IMR-90 (cell line): ENCODE measurements around the gene WWC2. TPM values are rescaled to one million over a fixed set of nuclear protein-coding genes. Genes with fewer than 3 reads are reported as not detected.

Source experiments
- ATAC-seq: fragments of 200-7000 bp; cut with Tn5 transposase; 2 replicates; pipeline ENCODE4 v1.9.1; 2020; ENCODE audit warnings: low read depth, mild to moderate bottlenecking, moderate library complexity
- BruUV-seq: library from RNA; stranded (reverse); fragments of 400-500 nt; replicated peaks from 2 replicates; lab custom pipeline; 2021; lab: Mats Ljungman, UMichigan
- CTCF ChIA-PET: fragments of 300-600 bp; formaldehyde crosslinking; extraction: SDS; loops from one replicate; lab custom pipeline; 2021; ENCODE audit warnings: antibody characterized with exemption; lab: Yijun Ruan, JAX
- POLR2A ChIA-PET: fragments of 300-600 bp; sonication (Branson Sonifier 250); formaldehyde crosslinking; loops from one replicate; lab custom pipeline; 2022; ENCODE audit warnings: antibody characterized with exemption; ENCODE audit not compliant: unreplicated experiment; lab: Charles Lee
- DNase-seq: peaks from one replicate; pipeline ENCODE4 v3.0.0; 2013
- H2AFZ ChIP-seq: replicated peaks from 2 replicates; pipeline ENCODE3; 2013; ENCODE audit warnings: low read length, mild to moderate bottlenecking; ENCODE audit not compliant: poor library complexity
- H2AK5ac ChIP-seq: 2 replicates; pipeline ENCODE4 v1.6.1; 2013; ENCODE audit warnings: low read depth, low read length, inconsistent platforms
- H2AK9ac ChIP-seq: replicated peaks from 2 replicates; pipeline ENCODE3; 2013; ENCODE audit warnings: mild to moderate bottlenecking, low read depth, low read length, moderate library complexity; ENCODE audit not compliant: poor library complexity
- H2BK120ac ChIP-seq: 2 replicates; pipeline ENCODE4 v1.6.1; 2013; ENCODE audit warnings: low read depth, low read length, inconsistent platforms
- H2BK15ac ChIP-seq: 3 replicates; pipeline ENCODE4 v1.6.1; 2013; ENCODE audit warnings: low read depth, low read length, inconsistent platforms
- H2BK20ac ChIP-seq: 2 replicates; pipeline ENCODE4 v1.6.1; 2013; ENCODE audit warnings: low read depth, mild to moderate bottlenecking, inconsistent platforms, low read length, moderate library complexity
- H2BK5ac ChIP-seq: 2 replicates; pipeline ENCODE4 v1.6.1; 2013; ENCODE audit warnings: mild to moderate bottlenecking, low read depth, low read length, inconsistent platforms; ENCODE audit not compliant: poor library complexity, severe bottlenecking
- H3K14ac ChIP-seq: replicated peaks from 2 replicates; pipeline ENCODE4 v1.6.1; 2013; ENCODE audit warnings: low read depth, low read length, inconsistent platforms
- H3K18ac ChIP-seq: 2 replicates; pipeline ENCODE4 v1.6.1; 2013; ENCODE audit warnings: low read depth, low read length, control low read depth
- H3K23ac ChIP-seq: 2 replicates; pipeline ENCODE4 v1.6.1; 2013; ENCODE audit warnings: low read depth, low read length, inconsistent platforms
- H3K27ac ChIP-seq: 2 replicates; pipeline ENCODE4 v1.5.1; 2013; ENCODE audit warnings: mild to moderate bottlenecking, control low read depth, low read length; ENCODE audit not compliant: insufficient read depth
- H3K27me3 ChIP-seq: 2 replicates; pipeline ENCODE4 v1.6.1; 2013; ENCODE audit warnings: low read length; ENCODE audit not compliant: control insufficient read depth, insufficient read depth
- H3K36me3 ChIP-seq: 2 replicates; pipeline ENCODE4 v1.6.1; 2013; ENCODE audit warnings: low read length, mixed read lengths; ENCODE audit not compliant: control insufficient read depth, insufficient read depth
- H3K4ac ChIP-seq: 2 replicates; pipeline ENCODE4 v1.6.1; 2013; ENCODE audit warnings: low read depth, low read length, inconsistent platforms
- H3K4me1 ChIP-seq: 2 replicates; pipeline ENCODE4 v1.6.1; 2013; ENCODE audit warnings: low read length, mixed read lengths; ENCODE audit not compliant: control insufficient read depth, insufficient read depth
- H3K4me2 ChIP-seq: 2 replicates; pipeline ENCODE4 v1.6.1; 2013; ENCODE audit warnings: low read depth, mild to moderate bottlenecking, control low read depth, low read length, moderate library complexity
- H3K4me3 ChIP-seq: 2 replicates; pipeline ENCODE4 v1.5.1; 2013; ENCODE audit warnings: low read depth, mild to moderate bottlenecking, control low read depth, low read length, moderate library complexity; ENCODE audit not compliant: insufficient read depth
- H3K56ac ChIP-seq: 2 replicates; pipeline ENCODE4 v1.6.1; 2013; ENCODE audit warnings: low read length, inconsistent platforms; ENCODE audit not compliant: insufficient read depth; ENCODE audit errors: extremely low read depth
- H3K79me1 ChIP-seq, 2 experiments: 2 replicates each; pipeline ENCODE4 v1.6.1; 2013; ENCODE audit warnings: low read length in 2 of 2, inconsistent platforms in 1 of 2, low read depth in 1 of 2
- H3K9ac ChIP-seq: 2 replicates; pipeline ENCODE4 v1.6.1; 2013; ENCODE audit warnings: low read depth, low read length, control low read depth
- H3K9me1 ChIP-seq: 2 replicates; pipeline ENCODE4 v1.6.1; 2013; ENCODE audit warnings: low read length, inconsistent platforms; ENCODE audit not compliant: insufficient read depth
- H3K9me3 ChIP-seq: 2 replicates; pipeline ENCODE4 v1.6.1; 2013; ENCODE audit warnings: low read length; ENCODE audit not compliant: control insufficient read depth, insufficient read depth
- H4K20me1 ChIP-seq: 2 replicates; pipeline ENCODE4 v1.6.1; 2013; ENCODE audit warnings: low read length, inconsistent platforms; ENCODE audit not compliant: insufficient read depth
- H4K5ac ChIP-seq: 2 replicates; pipeline ENCODE4 v1.6.1; 2013; ENCODE audit warnings: mild to moderate bottlenecking, low read depth, low read length, control low read depth
- H4K8ac ChIP-seq, 2 experiments: 2 replicates each; pipeline ENCODE4 v1.6.1; 2013; ENCODE audit warnings: low read depth in 2 of 2, low read length in 2 of 2, control low read depth in 1 of 2, inconsistent platforms in 1 of 2
- H4K91ac ChIP-seq: 2 replicates; pipeline ENCODE4 v1.6.1; 2013; ENCODE audit warnings: low read depth, low read length, inconsistent platforms; ENCODE audit not compliant: insufficient read depth
- CEBPB ChIP-seq: IDR thresholded peaks from 2 replicates; pipeline ENCODE4 v1.6.1; 2012; ENCODE audit warnings: low read depth, low read length, improper control_type of control experiment
- CHD1 ChIP-seq: IDR thresholded peaks from 2 replicates; pipeline ENCODE4 v1.6.1; 2012; ENCODE audit warnings: low read depth, low read length, improper control_type of control experiment
- FOS ChIP-seq: fragments of 150-350 bp; IDR thresholded peaks from 2 replicates; pipeline ENCODE4 v1.6.1; 2016; ENCODE audit warnings: low read depth, low read length
- MXI1 ChIP-seq: IDR thresholded peaks from 2 replicates; pipeline ENCODE4 v1.6.1; 2012; ENCODE audit warnings: low read depth, mild to moderate bottlenecking, low read length, moderate library complexity, borderline replicate concordance
- NFE2L2 ChIP-seq: fragments of 150-350 bp; IDR thresholded peaks from 2 replicates; pipeline ENCODE4 v1.6.1; 2016; ENCODE audit warnings: low read depth, mild to moderate bottlenecking, low read length
- RFX5 ChIP-seq: IDR thresholded peaks from 2 replicates; pipeline ENCODE4 v1.8.0; 2012; ENCODE audit warnings: low read depth, mild to moderate bottlenecking, low read length, moderate library complexity
- WGBS, 2 experiments: methylation state at CpG; one replicate each; pipeline versions ENCODE4 v1.1.5 to v1.1.7; 2013; ENCODE audit warnings: missing lambda C conversion rate in 2 of 2; ENCODE audit not compliant: insufficient read length in 1 of 2; ENCODE audit errors: extremely low coverage in 2 of 2; 5-methylcytosine and 5-hydroxymethylcytosine counted together
- dilution Hi-C: fragments of 300-500 bp; cut with HindIII; formaldehyde crosslinking; loops from one replicate; pipeline ENCODE4 v1.14.3; 2018; ENCODE audit warnings: low sequenced_read_pairs; ENCODE audit not compliant: unreplicated experiment
- in situ Hi-C: fragments of 300-500 bp; cut with MboI; formaldehyde crosslinking; loops from 3 replicates; pipeline ENCODE4 v1.14.3; 2019; ENCODE audit warnings: low sequenced_read_pairs, inconsistent platforms, mixed read lengths
- intact Hi-C: fragments of 100-400 bp; cut with micrococcal nuclease; formaldehyde crosslinking; loops from 2 replicates; pipeline ENCODE4 v1.10.0; 2022
- polyA plus RNA-seq, 3 experiments: library from polyadenylated mRNA; depleted of rRNA; stranded (reverse); fragments of >200 nt; gene quantifications; 2 replicates each; pipeline ENCODE4 v1.2.3, GENCODE V29; 2012; ENCODE audit warnings: low replicate concordance in 1 of 3
- total RNA-seq: library from RNA; depleted of rRNA; stranded (reverse); fragments of >200 nt; gene quantifications from 2 replicates; pipeline ENCODE4 v1.2.3, GENCODE V29; 2012
- TF ChIP-seq, protein P1 (sequence below): conservative IDR thresholded peaks from 2 replicates; pipeline ENCODE4 v1.5.1; 2012; ENCODE audit warnings: mild to moderate bottlenecking, low read depth, low read length, improper control_type of control experiment

WWC2 gene
- total and polyA plus RNA-seq, 2 of the 4 experiments (the other 2 are of a cell fraction): 26.6 to 27.4 TPM

DNA sequence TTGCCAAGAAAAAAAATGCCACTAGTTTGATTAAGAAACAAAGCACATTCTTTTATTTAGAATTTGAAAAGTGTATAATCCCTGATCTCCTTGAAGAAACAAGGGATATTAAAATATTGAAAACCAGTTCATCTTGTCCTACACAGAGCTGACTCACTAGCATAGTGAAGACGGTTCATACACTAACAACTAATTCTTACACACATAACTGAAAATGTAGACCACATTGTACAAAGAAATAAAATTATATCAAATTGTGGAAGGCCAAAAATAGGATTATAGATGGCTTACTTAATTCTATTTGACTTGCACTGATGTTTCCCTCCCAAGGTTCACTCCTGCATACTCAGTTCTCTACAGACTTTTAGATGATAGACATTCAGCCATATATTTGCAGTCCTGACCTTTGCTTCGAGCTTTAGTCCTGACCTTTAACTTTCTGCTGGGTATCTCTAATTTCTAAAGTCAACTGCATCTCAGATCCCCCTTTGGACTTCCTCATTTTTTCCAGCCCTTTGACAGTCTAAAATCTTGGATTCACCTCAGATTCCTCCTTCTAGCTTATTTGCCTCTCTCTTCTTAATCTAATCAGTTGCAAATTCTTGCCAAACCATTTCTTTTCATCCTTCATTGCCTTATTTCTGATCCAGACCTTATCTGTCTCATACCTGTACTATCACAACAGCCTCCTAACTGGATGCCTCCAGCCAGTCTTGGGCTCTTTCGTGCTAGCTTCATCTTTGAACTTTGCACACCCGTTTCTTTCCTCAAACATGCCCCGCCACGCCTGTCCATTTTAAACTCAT is 4.5 kb upstream of the WWC2 start (continued):
- TF ChIP-seq, protein P1, sequence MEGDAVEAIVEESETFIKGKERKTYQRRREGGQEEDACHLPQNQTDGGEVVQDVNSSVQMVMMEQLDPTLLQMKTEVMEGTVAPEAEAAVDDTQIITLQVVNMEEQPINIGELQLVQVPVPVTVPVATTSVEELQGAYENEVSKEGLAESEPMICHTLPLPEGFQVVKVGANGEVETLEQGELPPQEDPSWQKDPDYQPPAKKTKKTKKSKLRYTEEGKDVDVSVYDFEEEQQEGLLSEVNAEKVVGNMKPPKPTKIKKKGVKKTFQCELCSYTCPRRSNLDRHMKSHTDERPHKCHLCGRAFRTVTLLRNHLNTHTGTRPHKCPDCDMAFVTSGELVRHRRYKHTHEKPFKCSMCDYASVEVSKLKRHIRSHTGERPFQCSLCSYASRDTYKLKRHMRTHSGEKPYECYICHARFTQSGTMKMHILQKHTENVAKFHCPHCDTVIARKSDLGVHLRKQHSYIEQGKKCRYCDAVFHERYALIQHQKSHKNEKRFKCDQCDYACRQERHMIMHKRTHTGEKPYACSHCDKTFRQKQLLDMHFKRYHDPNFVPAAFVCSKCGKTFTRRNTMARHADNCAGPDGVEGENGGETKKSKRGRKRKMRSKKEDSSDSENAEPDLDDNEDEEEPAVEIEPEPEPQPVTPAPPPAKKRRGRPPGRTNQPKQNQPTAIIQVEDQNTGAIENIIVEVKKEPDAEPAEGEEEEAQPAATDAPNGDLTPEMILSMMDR: no peak
- TF ChIP-seq NFE2L2 (no peak), RFX5 (no peak)

DNA sequence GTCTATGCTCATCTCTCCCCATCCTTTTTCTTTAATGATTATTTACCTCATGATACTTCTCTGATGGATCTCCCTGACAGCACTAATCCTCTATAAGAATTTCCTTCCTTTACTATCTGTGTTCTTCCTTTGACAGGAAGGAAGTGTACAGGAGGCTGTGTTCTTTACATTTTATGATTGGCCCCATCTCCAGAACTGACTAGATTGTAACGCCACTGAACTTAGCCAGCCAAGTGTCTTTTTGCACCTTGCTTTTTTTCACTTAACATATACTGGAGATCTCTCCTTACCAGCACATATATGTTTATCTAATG is 3.9 kb upstream of the WWC2 start:
- WGBS, 2 experiments: no CpG with 5 or more reads among the region's 1 CpG
- CTCF ChIA-PET: no interaction called here
- H2BK15ac ChIP-seq: no peak overlapping the region

More for the DNA sequence above, 3.9 kb upstream of the WWC2 start:
- Histone ChIP-seq H2AK9ac (no peak overlapping the region), H3K27ac (no peak overlapping the region), H3K23ac (no peak overlapping the region), H3K9me3 (no peaks in the 10 kb centered on the region), H3K9me1 (no peaks in the 10 kb centered on the region; the same call in 1 of the 2 replicates), H3K27me3 (no peaks in the 10 kb centered on the region), H3K4me3 (no peak overlapping the region), H3K4ac (no peak overlapping the region), H4K20me1 (no peaks in the 10 kb centered on the region), H4K8ac (no peak overlapping the region), H2AFZ (no peak overlapping the region), H3K9ac (no peak overlapping the region), H3K18ac (no peak overlapping the region), H3K56ac (no peak overlapping the region), H2AK5ac (no peak overlapping the region), H2BK120ac (no peak overlapping the region), H3K4me1 (no peaks in the 10 kb centered on the region), H3K4me2 (no peak overlapping the region), H3K14ac (no peak overlapping the region), H2BK5ac (no peak overlapping the region), H4K5ac (no peak overlapping the region), H2BK20ac (no peak overlapping the region), H4K91ac (no peak overlapping the region), H3K36me3 (no peaks in the 10 kb centered on the region), H3K79me1 (peaks cover 0 to 15% of the 10 kb centered on the region in 2 experiments; a peak in 2 of 4 replicates)
- TF ChIP-seq CEBPB: no peak
- no peak for TF ChIP-seq FOS
- TF ChIP-seq CHD1: no peak
- TF ChIP-seq MXI1: no peak
- no peak for DNase-seq
- dilution Hi-C loops: no loop called here
- in situ Hi-C loops: no loop called here
- POLR2A ChIA-PET: no interaction called here
- intact Hi-C loops: no loop called here
- BruUV-seq: no TSS peak
- ATAC-seq: no peak
